Raji (cell line): ENCODE measurements around the gene STRA6.

Experiments used
- POLR2A ChIP-seq: IDR thresholded peaks from 2 replicates; pipeline ENCODE4 v1.6.1; 2011; ENCODE audit warnings: low read depth, low read length, control low read depth; ENCODE audit not compliant: insufficient read depth

STRA6 gene

DNA sequence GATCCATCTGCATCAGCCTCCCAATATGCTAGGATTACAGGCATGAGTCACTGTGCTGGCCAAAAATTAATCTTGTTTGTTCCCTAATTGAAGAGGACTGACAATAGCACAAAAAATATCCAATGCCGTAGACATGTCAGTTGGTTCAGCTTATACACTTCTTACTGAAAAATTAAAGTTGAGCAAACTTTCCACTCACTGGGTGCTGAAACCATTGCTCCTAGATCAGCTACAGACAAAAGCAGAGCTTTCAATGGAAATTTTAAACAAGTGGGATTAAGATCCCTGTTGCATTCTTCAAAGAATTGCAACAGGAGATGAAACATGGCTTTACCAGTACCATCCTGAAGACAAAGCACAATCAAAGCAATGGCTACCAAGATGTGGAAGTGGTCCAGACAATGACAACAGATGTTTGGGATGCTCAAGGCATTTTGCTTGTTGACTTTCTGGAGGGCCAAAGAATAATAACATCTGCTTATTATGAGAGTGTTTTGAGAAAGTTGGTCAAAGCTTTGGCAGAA is 56.2 kb downstream of the STRA6 start:
- no peak for TF ChIP-seq POLR2A

DNA sequence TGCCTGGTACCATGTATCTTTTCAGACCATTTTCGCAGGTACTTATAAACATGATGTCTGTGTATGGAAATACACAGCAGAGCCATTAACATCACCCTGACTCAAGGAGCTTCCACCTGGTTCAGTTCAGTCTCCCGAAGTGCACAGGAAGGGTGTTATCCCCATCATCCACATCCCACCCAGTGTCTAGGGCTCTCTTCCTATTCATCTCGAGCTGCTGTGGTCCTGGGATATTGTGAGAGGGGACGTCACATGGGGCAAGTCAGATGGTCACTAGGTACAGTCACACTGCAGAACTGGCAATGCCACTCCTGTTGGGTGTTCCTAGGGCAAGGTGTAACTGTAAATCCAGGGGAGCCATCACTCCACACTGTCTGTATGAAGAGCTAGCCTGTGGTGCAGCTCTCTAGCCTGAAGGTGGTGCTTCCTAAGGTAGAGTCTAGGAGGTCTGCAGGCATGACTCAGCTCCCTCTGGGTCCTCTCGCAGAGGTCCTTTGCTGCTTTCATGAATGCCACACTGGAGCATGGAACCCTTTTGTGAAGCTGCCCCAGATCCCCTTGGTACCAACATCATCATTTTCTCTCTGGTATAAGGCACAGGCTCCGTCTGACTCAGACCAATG is 58.3 kb downstream of the STRA6 start:
- TF ChIP-seq POLR2A: no peak

DNA sequence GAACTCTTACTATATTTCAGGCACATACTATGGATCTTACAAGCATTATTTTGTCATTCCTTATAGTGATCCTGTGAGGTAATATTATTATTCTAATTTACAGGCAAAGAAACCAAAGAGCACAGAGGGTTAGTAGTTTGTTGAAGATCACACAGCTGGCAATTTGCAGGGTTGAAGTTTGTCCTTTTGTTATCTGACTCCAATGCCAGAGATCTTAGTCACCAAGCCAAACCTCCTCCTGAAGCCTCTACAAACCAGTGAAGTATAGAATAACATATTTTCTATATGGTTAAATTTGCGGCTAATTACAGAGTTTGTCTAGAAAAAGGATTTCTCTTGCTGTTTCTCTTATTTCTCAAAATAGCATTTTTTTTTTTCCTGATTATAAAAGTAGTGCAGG is 61.0 kb downstream of the STRA6 start:
- TF ChIP-seq POLR2A: no peak

DNA sequence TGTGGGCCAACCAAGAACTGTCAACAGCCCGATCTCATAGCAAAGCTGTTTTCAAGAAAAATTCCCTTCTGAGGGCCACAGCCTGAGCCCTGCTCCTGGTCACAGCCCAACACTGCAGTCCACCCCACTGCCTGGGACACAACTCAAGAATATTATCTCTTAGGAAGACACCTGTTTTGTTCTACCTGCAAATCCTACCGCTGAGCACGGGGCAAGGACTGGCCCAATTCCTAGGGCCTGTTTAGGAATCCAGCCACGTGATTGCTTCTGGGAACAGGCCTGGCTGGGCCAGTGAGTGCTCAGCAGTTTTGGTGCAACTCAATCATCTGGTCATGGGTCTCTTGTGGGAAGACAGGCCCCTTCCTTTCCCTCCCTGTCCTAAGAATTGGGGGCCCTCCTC is 63.9 kb downstream of the STRA6 start:
- TF ChIP-seq POLR2A: no peak

DNA sequence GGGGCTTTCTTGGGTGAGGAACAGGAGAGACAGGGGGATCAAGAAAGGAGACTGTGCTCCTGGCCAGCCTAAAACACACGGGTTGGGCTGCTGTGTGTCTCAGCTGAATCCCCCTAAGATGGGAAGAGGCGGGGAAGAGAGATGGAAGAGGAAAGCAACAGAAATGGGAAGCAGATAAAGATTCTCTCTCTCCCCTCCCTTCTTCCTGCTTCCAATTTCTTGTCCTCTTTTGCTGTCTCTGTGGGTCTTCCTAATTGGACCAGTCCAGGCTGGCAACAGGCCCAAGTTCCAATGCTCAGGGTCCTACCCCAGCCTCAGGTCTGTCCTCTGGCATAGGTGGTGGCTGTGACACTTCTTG is 65.1 kb downstream of the STRA6 start:
- TF ChIP-seq POLR2A: no peak

DNA sequence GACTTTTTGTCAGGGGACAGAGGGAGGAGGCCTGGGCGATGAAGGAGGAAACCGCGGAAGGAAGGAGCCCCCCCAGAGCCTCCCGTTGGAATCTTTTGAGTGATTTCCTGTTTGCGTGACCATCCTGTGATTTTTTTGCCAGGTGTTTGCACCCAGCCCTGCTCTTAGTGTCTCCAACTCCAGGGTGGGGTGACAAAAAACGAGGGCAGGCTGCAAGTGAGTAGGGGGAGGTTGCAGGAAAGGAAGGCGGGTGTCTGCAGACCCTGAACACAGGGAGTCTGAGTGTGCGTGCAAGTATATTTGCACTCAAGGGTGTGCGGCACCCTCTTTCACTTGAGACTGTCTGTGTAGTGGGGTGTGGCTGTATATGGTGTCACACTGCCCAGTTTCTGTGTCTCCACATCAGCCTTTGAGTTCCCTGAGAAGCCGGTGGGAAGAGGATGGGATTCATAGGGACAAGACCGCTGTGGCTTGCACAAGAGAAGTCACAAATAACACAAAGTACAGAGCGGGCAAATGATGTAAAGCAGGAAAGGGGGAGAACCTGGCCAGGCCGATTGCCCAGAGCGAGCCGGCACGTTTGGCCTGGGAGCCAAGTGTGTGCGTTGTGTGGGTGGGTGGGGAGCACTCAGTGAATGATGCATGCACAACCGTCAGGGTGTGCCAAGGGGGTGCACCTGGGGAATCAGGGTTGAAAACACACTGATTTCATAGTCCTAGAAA is 65.6 kb downstream of the STRA6 start:
- no peak for TF ChIP-seq POLR2A

DNA sequence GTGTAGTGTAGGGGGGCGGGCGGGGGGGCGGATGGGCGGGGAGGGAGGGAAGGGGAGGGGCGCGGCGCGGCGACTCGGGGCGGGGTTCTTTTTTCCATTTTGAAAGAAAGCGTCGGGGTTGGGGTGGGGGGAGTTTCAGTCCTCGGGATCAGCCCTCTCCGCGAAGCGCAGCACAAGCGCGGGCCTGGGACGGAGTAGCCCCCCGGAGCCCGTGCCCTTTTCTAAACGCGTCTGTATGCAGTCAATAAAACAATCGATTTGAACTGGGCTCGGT is 66.1 kb downstream of the STRA6 start:
- TF ChIP-seq POLR2A: no peak

DNA sequence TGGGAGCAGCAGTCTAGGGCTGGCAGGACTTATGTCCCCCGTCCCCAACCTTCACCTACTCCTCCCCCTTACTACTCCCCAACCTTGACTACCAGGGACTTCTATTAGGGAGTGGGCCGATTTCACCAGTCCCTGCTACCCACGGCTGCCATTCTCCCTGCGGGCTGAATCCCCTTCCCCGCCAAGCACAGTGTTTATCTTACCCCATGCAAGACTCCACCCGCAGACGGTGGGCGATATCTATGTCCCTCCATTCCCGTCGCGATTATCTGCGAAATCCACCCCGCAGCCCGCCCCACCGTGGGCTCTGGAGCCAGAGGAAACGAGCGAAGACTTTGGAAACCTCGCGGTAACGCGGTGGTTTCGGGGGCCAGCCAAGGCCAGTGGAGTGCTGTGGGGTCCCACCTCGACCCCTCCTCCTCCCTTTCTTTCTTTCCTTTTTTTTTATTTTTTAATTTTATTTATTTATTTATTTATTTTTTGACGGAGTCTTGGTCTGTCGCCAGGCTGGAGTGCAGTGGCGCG is 67.5 kb downstream of the STRA6 start:
- no peak for TF ChIP-seq POLR2A

DNA sequence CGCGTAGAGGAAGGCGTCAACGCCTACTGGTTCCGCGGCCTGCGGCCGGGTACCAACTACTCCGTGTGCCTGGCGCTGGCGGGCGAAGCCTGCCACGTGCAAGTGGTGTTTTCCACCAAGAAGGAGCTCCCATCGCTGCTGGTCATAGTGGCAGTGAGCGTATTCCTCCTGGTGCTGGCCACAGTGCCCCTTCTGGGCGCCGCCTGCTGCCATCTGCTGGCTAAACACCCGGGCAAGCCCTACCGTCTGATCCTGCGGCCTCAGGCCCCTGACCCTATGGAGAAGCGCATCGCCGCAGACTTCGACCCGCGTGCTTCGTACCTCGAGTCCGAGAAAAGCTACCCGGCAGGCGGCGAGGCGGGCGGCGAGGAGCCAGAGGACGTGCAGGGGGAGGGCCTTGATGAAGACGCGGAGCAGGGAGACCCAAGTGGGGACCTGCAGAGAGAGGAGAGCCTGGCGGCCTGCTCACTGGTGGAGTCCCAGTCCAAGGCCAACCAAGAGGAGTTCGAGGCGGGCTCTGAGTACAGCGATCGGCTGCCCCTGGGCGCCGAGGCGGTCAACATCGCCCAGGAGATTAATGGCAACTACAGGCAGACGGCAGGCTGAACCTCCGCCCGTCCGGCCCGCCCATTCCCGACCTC is 68.1 kb downstream of the STRA6 start:
- TF ChIP-seq POLR2A: no peak

DNA sequence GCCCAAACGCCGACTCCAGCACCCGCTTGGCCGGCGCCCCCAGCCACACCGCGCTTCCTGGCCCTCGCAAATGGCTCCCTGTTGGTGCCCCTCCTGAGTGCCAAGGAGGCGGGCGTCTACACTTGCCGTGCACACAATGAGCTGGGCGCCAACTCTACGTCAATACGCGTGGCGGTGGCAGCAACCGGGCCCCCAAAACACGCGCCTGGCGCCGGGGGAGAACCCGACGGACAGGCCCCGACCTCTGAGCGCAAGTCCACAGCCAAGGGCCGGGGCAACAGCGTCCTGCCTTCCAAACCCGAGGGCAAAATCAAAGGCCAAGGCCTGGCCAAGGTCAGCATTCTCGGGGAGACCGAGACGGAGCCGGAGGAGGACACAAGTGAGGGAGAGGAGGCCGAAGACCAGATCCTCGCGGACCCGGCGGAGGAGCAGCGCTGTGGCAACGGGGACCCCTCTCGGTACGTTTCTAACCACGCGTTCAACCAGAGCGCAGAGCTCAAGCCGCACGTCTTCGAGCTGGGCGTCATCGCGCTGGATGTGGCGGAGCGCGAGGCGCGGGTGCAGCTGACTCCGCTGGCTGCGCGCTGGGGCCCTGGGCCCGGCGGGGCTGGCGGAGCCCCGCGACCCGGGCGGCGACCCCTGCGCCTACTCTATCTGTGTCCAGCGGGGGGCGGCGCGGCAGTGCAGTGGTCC is 68.7 kb downstream of the STRA6 start:
- TF ChIP-seq POLR2A: no peak

DNA sequence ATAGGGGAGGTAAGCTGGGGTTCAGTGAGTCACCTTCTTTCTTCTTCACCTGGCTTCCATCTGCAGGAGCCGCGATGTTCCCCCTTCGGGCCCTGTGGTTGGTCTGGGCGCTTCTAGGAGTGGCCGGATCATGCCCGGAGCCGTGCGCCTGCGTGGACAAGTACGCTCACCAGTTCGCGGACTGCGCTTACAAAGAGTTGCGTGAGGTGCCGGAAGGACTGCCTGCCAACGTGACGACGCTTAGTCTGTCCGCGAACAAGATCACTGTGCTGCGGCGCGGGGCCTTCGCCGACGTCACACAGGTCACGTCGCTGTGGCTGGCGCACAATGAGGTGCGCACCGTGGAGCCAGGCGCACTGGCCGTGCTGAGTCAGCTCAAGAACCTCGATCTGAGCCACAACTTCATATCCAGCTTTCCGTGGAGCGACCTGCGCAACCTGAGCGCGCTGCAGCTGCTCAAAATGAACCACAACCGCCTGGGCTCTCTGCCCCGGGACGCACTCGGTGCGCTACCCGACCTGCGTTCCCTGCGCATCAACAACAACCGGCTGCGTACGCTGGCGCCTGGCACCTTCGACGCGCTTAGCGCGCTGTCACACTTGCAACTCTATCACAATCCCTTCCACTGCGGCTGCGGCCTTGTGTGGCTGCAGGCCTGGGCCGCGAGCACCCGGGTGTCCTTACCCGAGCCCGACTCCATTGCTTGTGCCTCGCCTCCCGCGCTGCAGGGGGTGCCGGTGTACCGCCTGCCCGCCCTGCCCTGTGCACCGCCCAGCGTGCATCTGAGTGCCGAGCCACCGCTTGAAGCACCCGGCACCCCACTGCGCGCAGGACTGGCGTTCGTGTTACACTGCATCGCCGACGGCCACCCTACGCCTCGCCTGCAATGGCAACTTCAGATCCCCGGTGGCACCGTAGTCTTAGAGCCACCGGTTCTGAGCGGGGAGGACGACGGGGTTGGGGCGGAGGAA is 69.6 kb downstream of the STRA6 start:
- no peak for TF ChIP-seq POLR2A

DNA sequence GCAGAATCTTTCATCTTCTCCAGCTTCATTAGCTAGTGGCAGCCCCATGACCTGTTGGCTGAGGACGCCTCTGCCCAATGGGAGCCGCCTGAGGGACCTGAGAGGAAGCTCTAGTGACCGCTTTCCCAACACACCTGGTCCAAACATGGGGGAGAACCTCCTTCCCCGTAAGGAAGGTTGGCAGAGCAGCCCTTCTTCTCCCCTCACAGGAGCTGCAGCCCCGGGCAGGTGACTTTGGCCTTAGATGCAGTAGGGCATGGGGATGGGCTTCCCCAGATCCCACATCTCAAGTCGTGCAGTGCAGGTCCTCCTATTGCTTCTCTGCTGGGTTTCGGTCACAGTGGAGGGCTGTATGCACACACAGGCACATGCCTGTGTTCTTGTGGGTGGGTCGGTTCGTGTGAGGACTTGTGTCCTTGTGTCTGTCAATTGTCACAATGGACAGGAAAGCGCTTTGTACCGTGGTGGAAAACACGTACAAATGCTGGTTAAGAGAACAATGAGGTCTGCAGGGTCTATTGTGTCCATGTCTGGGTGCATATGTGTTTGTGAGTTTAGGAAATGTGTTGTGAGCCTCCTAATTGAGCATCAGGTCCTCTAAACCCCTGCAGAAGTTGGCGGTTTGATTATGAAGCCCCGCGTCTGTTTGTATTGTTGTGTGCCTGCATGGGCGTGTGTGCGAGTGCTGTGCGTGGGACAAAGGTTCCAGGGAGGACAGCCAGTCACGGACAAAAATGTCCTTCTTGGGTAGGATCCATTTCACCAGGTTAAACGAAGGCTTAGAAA is 70.8 kb downstream of the STRA6 start:
- no peak for TF ChIP-seq POLR2A

DNA sequence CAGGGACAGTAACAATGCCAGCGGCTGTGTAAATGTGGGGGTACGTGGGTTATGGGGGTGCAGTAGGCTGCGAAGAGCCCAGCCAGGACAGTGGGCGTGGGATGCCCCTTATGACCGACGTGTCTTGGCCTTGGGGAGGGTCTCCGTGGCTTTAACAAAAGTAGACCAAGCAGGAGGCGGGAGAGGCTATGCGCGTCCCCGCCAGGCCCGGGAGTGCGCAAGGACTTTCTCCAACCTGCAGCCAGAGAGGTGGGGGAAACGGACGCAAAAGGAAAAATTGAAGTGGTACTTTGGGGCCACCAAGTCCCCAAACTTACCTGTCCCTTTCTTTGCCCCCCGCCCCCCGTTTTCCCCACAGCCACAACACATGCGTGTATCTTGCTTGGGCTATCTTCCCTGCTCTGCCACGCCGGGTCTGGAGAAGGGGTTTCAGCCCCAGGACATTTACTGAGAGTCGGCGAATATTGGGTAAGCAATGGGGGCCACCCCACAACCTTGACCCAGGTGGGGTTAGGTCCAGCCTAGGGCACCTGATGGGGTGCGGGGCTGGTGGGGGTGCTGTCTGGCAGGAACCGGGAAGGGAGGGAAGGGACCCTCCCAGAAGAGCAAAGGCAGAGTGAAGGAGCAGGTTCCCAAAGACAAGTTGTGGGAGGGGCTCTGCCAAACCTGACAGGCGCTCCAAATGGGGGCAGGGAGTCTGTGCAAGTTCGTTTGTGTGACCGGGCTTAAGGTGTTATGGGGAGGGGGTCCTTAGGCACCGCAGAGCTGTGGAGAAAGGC is 71.5 kb downstream of the STRA6 start:
- TF ChIP-seq POLR2A: no peak
